GM19240 (cell line): Measurements from ENCODE around the gene P2RY10.
"Not testable (repeated sequence)": the region's sequence is repeated elsewhere in the genome, so short reads cannot be mapped to it uniquely, and the experiment has no call there.

ENCODE experiments used
- DNase-seq: peaks from one replicate; pipeline ENCODE4 v3.0.0; 2011; ENCODE audit warnings: low spot score; ENCODE audit not compliant: insufficient read length

P2RY10 gene

GRCh38 chrX:78945186-78945912 is at the start of gene P2RY10:
Gene P2RY10 (plus strand): TSS chrX:78945391. CDS start chrX:78960521, 15,130 bp downstream.
- DNase-seq: peak; percentile 6

GRCh38 chrX:78922754-78923153 is 22.4 kb upstream of the P2RY10 start:
- no peak for DNase-seq

- peak; percentile 19 for DNase-seq
Observed at GRCh38 chrX:78923198-78924015, 21.8 kb upstream of the P2RY10 start.

GRCh38 chrX:78931814-78932213 is 13.4 kb upstream of the P2RY10 start:
- no peak for DNase-seq

GRCh38 chrX:78934866-78935265 is 10.3 kb upstream of the P2RY10 start:
- DNase-seq: no peak

- no peak for DNase-seq
Observed at GRCh38 chrX:78944351-78944750, 840 bp upstream of the P2RY10 start.

- no peak for DNase-seq
Observed at GRCh38 chrX:78946178-78946931, 1.2 kb downstream of the P2RY10 start.

GRCh38 chrX:78950009-78950835 is 5.0 kb downstream of the P2RY10 start:
- no peak for DNase-seq

- no peak for DNase-seq
Observed at GRCh38 chrX:78957049-78957767, 12.0 kb downstream of the P2RY10 start.

GRCh38 chrX:78957768-78958130 is 12.6 kb downstream of the P2RY10 start:
- DNase-seq: no peak

- no peak for DNase-seq
Observed at GRCh38 chrX:78958419-78959116, 13.4 kb downstream of the P2RY10 start.

- DNase-seq: no peak
Observed at GRCh38 chrX:78960888-78961287, 15.7 kb downstream of the P2RY10 start.

GRCh38 chrX:78964598-78964997 is 19.4 kb downstream of the P2RY10 start:
- DNase-seq: no peak

- peak; percentile 24 for DNase-seq
Observed at GRCh38 chrX:78979789-78980464, 34.7 kb downstream of the P2RY10 start.

GRCh38 chrX:78989349-78989748 is 44.2 kb downstream of the P2RY10 start:
- no peak for DNase-seq

GRCh38 chrX:78997870-78998558 is 52.8 kb downstream of the P2RY10 start:
- no peak for DNase-seq

- not testable (repeated sequence) for DNase-seq
Observed at GRCh38 chrX:79007540-79007939, 62.3 kb downstream of the P2RY10 start.
